HG03575 (cell line): ENCODE measurements around the gene CFAP91.

Experiments used
- ATAC-seq: cut with Tn5 transposase; IDR thresholded peaks from one replicate; pipeline ENCODE4 v1.9.1; 2021; ENCODE audit not compliant: unreplicated experiment, insufficient number of reproducible peaks, low FRiP score; ENCODE audit errors: extremely low read depth

Gene CFAP91

GRCh38 chr3:119731560-119732343 is 28.9 kb downstream of the CFAP91 start:
- ATAC-seq, result no peak

DNA sequence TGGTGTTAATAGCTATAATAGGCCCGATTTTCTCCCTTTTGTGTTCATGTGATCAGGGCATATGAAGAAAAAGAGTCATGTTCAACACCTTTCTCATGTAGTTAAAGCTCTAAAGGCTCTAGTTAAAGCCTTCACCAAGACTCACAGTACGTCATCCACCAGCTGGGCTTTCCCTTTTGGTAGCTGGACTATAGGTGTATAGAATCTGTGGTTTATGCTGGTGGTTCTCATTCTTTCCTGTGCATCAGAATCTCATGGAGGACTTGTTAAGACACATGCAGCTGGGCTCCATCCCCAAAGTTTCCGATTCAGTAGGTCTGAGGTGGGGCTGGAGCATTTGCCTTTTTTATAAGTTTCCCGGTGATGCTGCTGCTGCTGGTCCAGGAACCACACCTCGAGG is 31.0 kb downstream of the CFAP91 start:
- ATAC-seq, result no peak

- ATAC-seq, result no peak
Measured at GRCh38 chr3:119738741-119739140, 35.9 kb downstream of the CFAP91 start.

GRCh38 chr3:119741657-119742590 is 39.1 kb downstream of the CFAP91 start:
- ATAC-seq, result no peak

DNA sequence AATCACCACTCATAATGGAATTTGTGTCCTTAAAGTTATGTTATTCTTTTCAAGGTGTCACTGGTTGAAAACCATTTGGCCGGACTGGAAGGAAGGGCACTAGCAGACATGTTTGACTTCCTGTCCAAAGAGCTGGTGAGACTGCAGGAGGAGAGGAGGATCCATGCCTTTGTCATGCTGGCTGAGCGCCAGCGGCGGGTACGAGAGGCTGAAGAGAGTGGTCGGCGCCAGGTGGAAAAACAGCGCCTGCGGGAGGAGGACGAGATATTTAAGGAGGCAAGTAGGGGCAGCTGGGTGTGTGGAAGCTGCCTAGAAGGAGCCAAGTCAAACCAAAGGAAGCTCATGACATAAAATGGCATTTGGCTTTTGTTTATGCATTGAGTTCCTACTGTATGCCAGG is 41.1 kb downstream of the CFAP91 start:
- ATAC-seq, result no peak

GRCh38 chr3:119745942-119746341 is 43.1 kb downstream of the CFAP91 start:
- no peak for ATAC-seq

DNA sequence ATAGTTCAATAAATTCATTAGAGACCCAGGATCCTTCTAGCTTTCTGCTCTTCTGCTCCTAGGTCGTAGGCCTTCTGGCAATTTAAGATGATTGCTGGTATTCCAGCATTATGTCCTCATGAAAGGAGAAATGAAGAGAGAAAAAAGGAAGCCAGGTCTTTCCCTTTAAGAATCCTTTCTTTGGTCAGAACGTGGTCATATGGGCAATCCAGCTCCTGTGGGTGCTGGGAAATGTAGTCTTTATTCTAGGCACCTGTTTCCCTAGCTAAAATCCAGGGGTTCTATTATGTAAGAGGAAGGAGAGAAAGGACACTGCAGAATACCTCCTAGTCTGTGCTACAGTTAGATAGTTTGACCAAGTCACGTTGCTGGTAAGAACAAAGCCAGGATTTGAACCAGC is 43.6 kb downstream of the CFAP91 start:
- no peak for ATAC-seq

GRCh38 chr3:119747357-119747756 is 44.5 kb downstream of the CFAP91 start:
- ATAC-seq, result no peak

GRCh38 chr3:119748991-119749390 is 46.2 kb downstream of the CFAP91 start:
- ATAC-seq, result no peak

- no peak for ATAC-seq
Measured at GRCh38 chr3:119751423-119751822, 48.6 kb downstream of the CFAP91 start.
